Upper lobe of left lung (tissue), 4 donors: Measurements from ENCODE around the gene AQP12A.

Experiments
- CTCF ChIP-seq, 6 experiments: fragments of 450-650 bp in 4 of 6; fragments of 200-600 bp in 2 of 6; sonication (generic) in 2 of 6; IDR thresholded peaks; one replicate each; pipeline ENCODE4 v1.5.1; 2016 to 2019; ENCODE audit warnings: antibody characterized with exemption in 6 of 6
- POLR2A ChIP-seq, 4 donors: fragments of 450-650 bp; IDR thresholded peaks; one replicate each; pipeline ENCODE4 v1.5.1; 2016 to 2017; ENCODE audit warnings: antibody characterized with exemption in 4 of 4, mild to moderate bottlenecking in 2 of 4

DNA sequence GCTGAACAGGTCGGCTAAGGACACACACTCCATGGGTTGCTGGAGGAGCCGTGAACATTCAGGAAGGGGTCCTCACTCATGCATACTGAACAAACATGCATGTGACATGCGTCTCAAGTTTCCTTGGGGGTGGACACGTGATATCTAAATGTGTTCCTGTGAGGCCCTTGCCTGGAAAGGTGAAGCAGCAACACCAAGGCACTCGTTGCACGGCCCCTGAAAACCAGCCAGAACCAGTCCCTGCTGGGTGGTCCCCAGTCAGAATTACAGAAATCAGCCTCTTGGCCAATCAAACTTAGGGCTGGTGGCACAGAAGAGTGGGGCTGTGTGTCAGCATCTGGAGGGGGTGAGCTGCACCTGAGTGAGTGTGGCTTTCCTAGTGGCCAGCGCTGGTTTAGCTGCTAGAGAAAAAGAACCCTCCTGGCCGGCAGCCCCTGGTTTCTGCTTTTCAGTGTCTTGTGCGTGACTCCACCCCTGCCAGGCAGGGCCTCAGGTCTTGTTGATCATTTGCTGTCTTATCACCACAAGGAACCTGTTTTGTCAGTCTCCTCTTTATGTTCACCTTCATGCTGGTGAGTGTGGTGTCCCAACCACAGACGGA lies 5.8 kb upstream of the AQP12A start:
- no peak for TF ChIP-seq CTCF (IDR thresholded peaks at IDR 0.05)
- no peak for TF ChIP-seq POLR2A (IDR thresholded peaks at IDR 0.05)
